ENCODE data around the gene CDC42.

GRCh38 chr1:22074803-22075202 is 22.3 kb downstream of the CDC42 start:
- no peak for TF ChIP-seq POLR2AphosphoS5 (IDR thresholded peaks at IDR 0.05; ENCODE audit: low read depth, low read length)
- TF ChIP-seq CTCF (IDR thresholded peaks at IDR 0.05 in 2 of 3, conservative IDR thresholded peaks at IDR 0.05 in 1 of 3; ENCODE audit: borderline replicate concordance in 1 of 3, insufficient read depth in 1 of 3, low read depth in 2 of 3, low read length in 2 of 3): no peak
- TF ChIP-seq RAD21 (IDR thresholded peaks at IDR 0.05; ENCODE audit: low read depth): no peak
